HG03460 (cell line): ENCODE data around the gene FH.

Experiments used
- ATAC-seq: cut with Tn5 transposase; IDR thresholded peaks from one replicate; pipeline ENCODE4 v1.9.1; 2021; ENCODE audit not compliant: unreplicated experiment

FH gene

GRCh38 chr1:241460098-241460873 is 59.3 kb downstream of the FH start:
- ATAC-seq = no peak

GRCh38 chr1:241459186-241459802 is 60.3 kb downstream of the FH start:
- ATAC-seq = no peak

- ATAC-seq = no peak
Measured at GRCh38 chr1:241457421-241457820, 62.1 kb downstream of the FH start.

- ATAC-seq = no peak
Measured at GRCh38 chr1:241456743-241457142, 62.8 kb downstream of the FH start.

GRCh38 chr1:241453732-241454131 is 65.8 kb downstream of the FH start:
- ATAC-seq = no peak

GRCh38 chr1:241451956-241452355 is 67.6 kb downstream of the FH start:
- no peak for ATAC-seq
